Measurements from ENCODE around the gene TMEM151A. TPM values are rescaled to one million over a fixed set of nuclear protein-coding genes. Genes with fewer than 3 reads are reported as not detected.

The TMEM151A gene
- polyA plus RNA-seq, 4 donors = not detected

- DNase-seq (ENCODE audit: low read depth in 4 of 4, low spot score in 3 of 4) = no peak
Measured at GRCh38 chr11:66334605-66335442, 43.1 kb downstream of the TMEM151A start.

GRCh38 chr11:66335531-66336233 is 44.0 kb downstream of the TMEM151A start:
- no peak for DNase-seq (ENCODE audit: low read depth in 4 of 4, low spot score in 3 of 4)

DNA sequence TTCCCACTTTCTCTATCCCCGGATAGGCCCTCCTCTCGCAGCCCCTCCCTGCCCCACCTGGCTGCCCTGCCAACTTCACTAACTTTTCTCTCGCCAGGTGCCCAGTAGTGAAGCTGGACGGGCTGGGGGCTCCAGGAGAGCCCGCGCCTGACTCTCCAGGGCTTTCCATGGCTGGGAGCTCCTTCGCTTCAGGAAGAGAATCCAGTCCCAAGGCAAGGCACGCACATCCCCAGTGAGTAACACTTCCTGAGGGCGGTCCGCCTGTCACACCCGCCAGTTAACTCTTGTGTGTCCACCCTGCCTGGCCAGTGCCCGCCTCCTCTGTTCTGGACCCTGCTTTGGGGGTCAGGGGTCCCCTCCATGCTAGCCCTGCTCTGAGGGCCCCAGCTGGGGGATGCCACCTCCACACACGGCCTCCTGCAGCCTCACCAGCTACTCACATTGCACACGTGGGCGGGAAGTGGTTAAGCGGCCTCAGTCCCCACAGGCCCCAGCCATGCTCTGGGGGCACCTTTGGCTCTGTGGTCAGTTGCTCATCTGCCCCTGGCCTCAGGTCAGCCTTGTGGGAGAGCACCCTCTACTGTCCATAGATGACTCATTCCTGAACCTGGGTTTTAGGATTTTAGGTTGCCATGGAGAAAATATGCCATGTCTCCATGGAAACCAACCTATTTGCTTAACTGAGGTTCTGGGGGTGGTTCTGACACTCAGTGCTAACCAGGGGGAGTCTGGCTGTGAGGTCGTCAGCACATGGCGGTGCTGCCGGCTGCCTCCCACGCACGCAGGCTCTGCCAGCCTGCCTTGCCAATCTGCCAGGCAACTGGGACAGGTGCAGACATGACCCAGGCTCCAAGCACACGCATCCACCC is 44.8 kb downstream of the TMEM151A start, which contains the start of gene RIN1:
Gene RIN1 (minus strand): TSS at position 201 of the 869 bp plus-strand sequence. CDS start 32 bp downstream, at position 169.
- DNase-seq (ENCODE audit: low read depth in 4 of 4, low spot score in 3 of 4) = no peak

DNA sequence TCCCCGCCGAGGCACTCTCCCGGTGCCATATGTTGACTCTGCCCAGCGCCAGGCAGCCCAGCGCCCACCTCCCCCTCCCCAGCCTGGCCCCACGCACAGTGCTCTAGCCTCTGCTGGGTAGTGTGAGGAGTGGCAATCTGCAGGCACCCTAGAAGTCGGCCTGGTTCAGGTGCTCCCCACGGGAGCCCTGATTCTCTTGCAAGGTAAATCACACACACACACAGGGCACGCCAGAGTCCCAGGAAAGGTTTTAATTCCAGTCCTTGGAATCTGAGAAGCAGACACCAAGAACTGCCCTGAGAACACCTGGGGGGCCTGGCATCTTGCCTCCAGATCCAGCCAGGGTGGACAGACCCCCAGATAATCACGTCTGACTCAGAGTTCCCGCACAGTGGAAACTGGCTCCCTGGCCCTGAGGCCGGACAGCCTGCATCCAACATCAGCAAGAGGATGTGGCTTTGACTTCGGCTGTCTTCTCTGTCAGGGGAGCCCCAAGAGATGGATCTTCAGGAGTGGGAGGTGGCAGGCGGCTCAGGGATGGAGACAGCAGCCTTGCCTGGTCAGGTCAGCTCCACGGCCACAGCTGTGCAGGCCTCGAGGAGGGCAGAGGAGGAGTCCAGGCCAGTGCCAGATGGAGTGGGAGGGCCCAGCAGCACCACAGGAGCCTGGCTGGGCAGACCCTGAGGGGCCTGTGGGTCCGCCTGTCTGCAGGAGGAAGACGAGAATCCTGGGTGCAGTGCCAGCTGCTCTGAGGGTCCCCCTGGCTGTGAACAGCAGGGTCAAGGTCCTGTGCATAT is 45.6 kb downstream of the TMEM151A start:
- no peak for DNase-seq (ENCODE audit: low read depth in 4 of 4, low spot score in 3 of 4)

DNA sequence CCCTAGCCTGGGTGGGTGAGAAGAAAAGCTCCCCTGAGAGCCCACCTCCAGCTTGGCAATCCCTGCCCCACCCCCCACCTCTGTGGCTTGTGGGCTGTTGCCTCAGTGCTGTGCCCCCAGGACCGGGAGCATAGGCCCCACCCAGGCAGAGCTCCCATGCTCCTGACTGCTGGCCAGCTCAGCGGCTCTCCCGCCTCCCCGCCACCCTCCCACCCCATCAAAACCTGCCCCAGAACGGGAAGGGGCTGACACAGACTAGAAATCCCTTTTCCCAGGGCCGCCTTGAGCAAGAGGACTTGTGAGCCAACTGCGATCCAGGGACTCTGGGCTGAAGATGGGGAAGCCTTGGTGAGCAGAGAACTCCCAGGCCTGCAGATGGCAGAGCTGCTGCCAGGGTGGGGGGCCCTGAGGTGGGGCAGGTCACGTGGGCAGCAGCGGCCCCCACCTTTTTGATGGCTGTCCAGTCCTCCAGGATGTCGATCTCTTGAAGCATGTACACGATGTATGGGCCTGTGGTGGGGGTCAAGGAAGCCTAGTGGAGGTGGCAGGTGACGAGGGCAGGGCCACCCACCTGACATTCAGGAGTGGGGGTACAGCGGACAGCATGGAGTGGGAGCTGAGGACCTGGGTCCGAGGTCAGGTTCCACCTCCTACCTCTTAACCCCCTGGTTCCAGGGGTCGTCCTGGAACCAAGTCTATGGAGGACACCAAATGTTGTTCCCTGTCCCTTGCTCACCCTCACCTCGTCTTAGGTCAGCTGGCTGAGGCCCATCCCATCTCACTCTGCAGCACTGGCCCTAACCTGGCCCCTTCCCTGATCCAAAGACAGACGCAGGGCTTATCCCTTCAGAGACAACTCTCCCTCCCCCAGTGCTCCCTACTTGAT is 46.8 kb downstream of the TMEM151A start:
- DNase-seq (ENCODE audit: low read depth in 4 of 4, low spot score in 3 of 4) = no peak

- DNase-seq (ENCODE audit: low read depth in 4 of 4, low spot score in 3 of 4) = no peak
Measured at GRCh38 chr11:66339162-66339675, 47.5 kb downstream of the TMEM151A start.

DNA sequence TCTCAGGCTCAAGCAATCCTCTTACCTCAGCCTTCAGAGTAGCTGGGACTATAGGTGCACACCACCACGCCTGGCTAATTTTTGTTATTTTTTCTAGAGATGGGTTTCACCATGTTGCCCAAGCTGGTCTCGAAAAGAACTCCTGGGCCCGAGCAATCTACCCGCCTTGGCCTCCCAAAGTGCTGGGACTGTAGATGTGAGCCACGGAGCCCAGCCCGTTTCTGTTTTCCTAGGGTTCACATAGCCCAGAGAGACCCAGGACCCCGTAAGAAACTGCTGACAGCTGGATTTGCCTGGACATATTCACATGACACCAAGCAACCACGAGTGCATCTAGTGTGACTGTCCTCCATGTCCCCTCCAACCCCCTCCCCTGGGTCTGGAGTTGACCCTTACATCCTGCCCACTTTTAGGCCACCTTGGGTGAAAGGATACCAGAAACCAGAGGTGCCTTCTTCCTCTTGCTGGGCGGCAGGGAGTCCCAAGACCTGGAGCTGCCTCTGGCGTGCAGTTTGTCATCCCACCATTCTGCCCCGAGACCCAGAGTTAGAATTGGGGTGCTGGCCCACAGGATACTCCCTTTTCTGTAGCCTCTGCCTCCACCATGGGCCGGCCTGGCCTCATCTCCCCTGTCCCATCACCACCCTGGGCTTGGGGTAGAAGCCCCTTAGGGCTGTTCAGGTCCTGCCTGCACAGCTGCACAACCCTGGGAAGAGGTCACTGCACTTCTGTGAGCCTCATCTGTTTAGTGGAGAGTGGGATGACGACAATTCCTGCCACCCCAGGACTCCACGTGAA is 48.2 kb downstream of the TMEM151A start:
- no peak for DNase-seq (ENCODE audit: low read depth in 4 of 4, low spot score in 3 of 4)

GRCh38 chr11:66340596-66341501 is 49.2 kb downstream of the TMEM151A start:
- DNase-seq (ENCODE audit: low read depth in 4 of 4, low spot score in 3 of 4) = no peak

DNA sequence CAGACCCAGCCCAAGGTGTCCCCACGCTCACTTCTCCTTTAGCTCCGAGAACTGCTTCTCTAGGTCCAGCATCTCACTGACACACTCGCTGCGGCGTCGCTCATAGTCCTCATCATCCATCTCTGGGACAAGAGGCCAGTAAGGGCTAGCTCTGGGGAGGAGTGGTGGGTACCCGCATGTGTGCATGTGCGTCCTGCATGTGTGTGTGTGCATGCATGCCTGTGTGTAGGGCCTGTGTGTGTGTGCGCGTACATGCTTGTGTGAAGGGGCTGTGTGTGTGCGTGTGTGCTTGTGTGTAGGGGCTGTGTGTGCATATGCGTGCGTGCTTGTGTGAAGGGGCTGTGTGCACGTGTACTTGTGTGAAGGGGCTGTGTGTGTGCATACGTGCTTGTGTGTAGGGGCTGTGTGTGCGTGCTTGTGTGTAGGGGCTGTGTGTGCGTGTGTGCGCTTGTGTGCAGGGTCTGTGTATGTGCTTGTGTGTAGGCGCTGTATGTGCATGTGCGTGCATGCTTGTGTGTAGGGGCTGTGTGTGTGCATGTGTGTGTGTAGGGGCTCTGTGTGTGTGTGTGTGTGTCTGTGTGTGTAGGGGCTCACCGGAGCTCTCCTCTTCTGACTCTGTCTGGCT is 49.9 kb downstream of the TMEM151A start:
- no peak for DNase-seq (ENCODE audit: low read depth in 4 of 4, low spot score in 3 of 4)

DNA sequence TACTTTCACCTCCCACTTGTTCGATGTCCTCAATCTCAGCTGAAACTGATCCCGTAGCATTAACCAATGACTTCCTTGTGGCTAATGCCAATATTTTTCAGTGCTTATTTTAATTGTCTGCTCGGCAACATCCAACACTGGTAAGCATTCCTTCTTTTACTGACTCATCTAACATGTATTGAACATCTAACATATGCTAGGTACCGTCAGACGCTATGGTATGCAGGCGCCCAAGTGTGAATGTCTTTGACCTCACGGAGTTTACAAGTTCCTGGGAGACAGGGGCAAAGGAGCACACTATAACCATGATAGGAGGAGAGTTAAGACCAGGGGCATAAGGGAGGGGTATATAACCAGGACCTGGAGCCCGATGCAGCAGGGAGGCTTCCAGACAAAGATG is 51.5 kb downstream of the TMEM151A start:
- DNase-seq (ENCODE audit: low read depth in 4 of 4, low spot score in 3 of 4) = no peak

- DNase-seq (ENCODE audit: low read depth in 4 of 4, low spot score in 3 of 4) = peak; percentile 89 to 94 (median 92)
Measured at GRCh38 chr11:66344550-66345315, 53.0 kb downstream of the TMEM151A start, which contains the start of gene BRMS1. BRMS1 (minus strand) TSS chr11:66345104; CDS start chr11:66342234, 2,870 bp downstream.

DNA sequence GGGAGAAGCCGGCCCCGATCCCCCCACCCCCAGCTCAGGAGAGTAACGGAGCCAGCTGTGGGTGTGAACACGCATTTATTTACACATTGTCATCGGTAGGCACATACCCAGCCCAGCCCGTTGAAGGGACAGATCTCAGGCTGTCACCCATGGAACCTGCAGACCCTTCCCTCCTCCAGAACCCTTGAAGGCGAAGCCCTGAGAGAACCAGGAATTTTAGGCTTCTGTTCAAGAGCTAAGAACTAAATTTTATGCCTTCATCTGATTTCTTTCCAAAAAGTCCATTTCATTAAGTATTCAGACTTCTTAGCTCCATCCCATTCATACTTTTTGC is 53.6 kb downstream of the TMEM151A start:
- no peak for DNase-seq (ENCODE audit: low read depth in 4 of 4, low spot score in 3 of 4)
